NCI-H1092 (cell line): Measurements from ENCODE around the gene RMC1.
A peak's percentile ranks its signal among the peaks of the same experiment; 100 is the strongest.
"Not testable (repeated sequence)": the region's sequence is repeated elsewhere in the genome, so short reads cannot be mapped to it uniquely, and the experiment has no call there.

Experiments
- DNase-seq: peaks from one replicate; lab custom pipeline; 2025; lab: John Stamatoyannopoulos, UW

The RMC1 gene

DNA sequence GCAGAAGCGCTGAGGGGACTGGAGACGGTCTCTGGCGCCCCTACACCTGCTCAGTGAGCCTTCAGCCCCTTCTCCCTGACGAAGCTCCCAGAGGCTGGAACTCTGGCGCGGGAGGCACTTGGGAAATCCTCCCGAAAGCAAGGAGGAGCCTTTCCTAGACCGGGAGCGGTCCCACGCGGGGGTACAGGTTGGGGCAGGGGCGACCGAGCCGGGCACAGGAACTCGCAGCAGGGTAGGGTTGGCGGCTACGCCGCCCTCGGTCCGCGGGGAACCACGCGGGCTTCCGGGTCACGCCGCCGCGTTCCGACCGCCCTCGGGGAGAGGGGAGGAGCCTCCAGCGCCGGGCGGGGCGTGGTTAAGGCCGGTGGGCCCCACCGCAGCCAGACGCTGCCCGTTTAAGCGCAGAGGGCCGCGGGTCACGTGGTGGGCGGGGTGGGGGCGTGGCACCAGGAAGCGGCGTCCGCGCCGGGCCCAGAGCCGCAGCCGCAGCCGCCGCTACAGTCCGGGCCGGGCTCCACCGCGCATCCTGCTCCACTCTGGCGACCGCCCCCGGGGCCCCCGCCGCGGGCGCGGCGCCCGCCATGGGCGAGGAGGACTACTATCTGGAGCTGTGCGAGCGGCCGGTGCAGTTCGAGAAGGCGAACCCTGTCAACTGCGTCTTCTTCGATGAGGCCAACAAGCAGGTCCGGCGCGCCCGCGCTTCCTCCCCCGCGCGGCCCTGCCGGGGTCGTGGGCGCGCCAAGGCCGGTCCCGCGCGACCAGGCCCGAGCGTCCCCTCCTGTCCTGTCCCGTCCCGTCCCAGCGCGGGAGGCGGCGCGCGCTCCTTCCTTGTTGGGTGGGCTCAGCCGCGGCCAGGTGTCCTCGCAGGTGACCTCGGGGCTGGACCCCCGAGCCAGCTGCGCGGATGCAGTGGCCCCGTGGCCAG is at the start of gene RMC1:
Gene RMC1 (plus strand): TSS at position 474 of the 925 bp plus-strand sequence. CDS start 108 bp downstream, at position 582.
- DNase-seq = peak; percentile 92

DNA sequence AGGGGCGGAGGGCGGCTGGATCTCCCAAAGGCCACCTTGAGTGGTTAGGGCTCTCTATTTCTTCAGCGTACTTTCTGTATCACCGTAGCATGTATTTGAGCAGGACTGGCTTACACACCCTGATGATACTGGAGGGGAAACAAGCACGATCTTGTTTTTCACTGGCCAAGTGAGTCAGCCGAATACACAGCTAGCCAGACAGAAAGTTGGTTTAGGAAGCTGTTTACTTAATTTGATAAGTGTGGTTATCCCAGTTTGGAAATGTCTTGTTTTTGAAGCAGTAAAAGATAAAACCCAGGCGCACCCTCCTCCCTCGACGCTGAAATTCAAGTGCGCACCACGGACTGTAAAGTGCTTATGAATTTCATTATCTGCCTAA is 49.6 kb upstream of the RMC1 start:
- no peak for DNase-seq

DNA sequence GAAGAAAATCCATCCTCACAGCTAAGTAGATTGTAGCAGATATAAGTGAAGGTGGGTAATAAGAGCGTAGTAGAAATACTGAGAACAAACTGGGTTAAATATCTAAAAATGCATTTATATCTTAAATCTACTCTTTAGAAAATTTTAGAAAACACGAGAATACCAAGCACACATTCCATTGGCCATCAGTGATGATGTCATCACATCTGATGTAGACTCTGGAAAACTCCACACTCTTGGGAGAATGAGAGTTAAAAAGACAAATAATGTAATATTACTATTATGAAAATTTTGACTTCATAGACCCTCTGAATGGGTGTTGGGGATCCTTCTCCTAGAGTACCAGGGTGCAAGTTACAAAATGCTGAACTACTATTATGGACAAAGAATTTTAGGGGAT is 46.5 kb upstream of the RMC1 start:
- no peak for DNase-seq

DNA sequence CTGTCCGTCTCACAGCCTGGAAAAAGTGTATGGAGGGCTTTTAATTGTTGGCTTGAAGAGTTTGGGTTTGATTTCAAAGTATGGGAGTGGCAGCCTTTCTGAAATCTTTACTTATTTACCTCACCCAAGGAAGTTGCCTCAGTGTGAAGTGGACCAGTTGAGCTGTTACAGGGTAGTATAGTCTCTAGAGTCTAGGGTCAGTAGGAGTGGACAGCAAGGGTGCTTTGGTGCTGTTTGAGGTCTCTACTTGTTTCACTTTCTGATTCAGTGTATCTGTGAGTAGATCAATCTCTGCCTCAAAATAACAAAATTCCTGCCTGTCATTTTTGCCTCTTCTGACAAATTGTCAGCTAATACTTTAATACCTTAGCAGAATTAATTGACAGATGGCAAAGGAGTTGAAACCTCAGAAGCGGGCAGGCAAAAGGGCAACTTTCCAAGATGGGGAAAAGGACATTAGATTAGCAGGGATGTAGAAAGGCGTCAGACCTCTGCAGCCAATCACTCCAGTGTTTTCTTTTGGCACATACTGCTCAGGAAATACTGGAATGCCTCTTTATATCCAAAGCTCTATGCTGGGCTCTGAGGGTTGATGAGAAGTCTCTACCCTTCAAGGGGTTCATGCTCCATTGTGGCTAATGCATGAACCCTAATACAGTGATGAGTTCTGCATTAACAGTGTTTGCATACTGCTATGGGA is 44.3 kb upstream of the RMC1 start:
- no peak for DNase-seq

DNA sequence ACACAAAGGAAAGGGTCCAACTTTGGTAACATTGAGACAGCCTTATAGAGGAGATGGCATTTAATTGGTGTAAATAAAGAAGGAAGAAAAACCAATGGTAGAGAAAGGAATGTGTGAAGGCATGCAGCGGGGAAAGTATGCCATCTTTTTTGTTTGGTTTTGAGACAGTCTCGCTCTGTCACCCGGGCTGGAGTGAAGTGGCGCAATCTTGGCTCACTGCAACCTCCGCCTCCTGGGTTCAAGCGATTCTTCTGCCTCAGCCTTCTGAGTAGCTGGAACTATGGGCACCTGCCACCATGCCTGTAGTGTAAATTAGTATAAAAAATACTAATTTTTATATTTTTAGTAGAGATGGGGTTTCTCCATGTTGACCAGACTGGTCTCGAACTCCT is 43.8 kb upstream of the RMC1 start:
- DNase-seq = no peak

DNA sequence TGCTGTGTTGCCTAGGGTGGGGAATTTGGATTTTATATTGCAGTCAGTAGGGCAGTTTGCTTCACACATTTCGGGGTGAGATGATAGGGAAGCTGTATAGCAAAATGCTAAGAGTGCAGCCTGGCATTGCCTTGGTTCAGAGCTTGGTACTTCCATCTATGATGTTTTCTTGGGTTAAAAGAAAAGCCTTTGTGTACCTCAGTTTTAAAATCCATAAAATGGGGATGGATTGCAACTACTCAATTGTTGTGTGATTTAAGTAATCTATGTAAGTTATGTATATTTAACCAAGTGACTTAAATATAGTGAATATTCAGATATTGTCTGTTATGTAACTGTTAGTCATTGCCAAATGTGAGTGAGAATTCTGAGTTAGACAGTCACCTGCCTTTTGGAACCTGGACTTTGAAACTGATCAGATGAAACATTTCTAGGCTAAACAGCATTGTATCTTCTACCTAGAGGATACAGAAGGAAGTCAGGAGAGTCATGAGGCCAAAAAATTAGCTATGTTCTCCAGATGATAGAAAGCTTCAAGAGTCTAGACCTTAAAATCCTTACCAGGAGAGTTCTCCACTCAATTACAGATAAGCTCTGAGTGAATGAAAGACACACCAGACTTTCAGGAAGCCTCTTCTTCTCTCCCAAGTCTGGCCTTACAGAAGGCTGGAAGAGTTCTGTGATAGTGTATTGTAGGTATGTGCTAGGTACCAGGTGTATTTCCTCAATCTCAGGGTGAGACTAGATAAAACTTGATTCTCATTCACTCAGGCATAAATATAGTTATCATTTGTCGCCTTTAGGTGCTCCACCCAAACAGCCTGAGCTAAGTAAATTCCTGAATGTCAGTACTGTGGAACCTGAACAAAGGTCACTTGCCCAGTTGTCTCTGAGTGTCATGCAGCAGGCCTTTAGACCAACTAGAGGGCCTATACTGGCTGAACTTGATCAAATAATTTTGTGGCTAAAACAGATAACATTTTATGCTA is 42.7 kb upstream of the RMC1 start:
- DNase-seq = no peak

DNA sequence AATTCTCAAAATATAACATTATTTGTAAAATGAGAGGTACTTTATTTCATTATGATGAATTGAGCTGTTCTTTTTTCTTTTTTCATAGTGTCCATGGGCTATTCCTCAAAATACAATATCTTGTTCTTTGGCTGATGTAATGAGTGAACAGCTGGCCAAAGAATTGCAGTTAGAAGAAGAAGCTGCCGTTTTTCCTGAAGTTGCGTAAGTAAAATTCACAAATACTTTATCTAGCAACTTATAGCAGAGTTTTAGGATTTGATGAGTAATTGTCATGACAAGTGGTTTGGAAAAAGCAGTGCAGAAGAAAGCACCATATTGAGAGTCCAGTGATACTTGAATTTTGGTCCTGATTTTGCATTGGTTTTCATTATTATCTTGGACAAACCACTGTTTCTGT is 40.4 kb upstream of the RMC1 start:
- no peak for DNase-seq

DNA sequence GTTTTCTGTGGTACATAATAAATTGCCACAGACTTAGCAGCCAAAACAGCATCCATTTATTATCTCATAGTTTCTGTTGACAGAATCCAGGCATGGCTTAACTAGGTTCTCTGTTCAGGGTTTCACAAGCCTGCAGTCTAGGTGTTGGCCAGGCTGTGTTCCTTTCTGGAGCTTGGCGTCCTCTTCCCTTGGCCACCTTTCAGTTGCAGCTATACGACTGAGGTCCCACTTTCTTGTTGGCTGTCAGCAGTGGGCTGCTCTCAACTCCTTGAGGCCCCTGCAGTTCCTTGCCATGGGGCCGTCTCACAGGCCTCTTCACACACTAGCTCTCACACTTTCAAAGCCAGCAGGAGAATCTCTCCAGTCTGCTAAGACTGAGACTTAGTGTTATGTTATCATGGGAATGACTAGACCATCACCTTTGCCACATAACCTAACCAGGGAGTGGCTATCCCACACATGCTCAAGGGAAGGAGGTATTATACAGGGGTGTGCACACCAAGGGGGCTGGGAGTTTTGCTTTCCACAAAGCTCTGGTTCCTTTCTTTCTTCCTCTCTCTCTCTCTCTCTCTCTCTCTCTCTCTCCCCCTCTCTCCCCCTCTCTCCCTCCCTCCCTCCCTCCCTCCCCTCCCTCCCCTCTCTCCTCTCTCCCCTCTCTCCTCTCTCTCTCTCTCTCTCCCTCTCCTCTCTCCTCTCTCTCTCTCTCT is 34.4 kb upstream of the RMC1 start:
- no peak for DNase-seq

DNA sequence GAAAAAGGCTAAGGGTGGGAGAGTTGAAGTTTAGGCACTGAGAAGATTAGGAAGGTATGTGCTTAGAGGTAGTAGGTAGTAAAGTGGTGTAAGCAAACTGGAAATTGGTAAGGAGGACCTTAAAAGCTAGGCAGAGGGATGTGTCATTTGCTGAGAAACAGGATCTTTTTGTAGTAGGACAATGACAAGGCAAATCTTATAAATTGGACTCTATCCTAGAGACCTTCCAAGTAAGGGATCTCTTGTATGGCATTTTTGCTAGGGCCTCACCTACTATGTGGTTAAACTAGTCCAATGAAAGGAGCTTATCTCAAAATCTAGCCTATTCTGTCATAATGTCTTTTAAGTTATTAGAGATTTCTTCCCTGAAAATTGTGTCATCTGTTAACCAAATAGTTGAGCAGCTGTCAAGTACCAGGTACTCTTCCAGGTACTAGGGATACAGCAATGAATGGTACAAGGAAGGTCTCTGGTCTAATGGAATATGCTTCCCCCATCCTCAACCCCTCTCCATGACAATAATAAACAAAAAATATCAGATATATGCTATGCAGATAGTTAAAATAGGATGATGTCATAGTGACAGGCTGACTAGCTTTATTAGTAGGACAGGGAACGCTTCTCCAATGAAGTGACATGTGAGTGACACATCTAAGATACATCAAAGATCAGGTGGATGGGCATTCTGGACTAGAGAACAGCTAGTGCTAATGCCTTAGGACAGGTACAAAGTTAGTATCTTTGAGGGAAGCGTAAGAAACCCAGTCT is 32.5 kb upstream of the RMC1 start:
- no peak for DNase-seq

DNA sequence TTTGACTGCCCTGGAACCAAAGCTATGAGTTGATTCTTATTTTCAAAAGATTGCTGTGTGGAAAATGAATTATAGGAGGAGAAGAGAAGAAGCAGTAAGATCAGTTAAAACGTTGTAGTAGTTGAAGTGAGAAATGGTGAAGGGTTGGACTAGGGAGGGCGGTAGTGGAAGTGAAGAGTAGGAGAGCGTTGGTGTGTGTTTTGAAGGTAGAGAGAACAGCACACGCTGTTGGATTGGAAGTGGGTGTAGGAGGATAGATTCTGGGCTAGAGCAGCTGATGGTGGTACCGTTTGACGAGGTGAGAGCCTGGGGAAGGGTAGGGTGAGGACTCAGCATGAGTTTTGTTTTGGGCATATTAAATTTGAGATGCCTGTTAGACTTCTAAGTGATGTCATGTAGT is 31.8 kb upstream of the RMC1 start:
- no peak for DNase-seq

DNA sequence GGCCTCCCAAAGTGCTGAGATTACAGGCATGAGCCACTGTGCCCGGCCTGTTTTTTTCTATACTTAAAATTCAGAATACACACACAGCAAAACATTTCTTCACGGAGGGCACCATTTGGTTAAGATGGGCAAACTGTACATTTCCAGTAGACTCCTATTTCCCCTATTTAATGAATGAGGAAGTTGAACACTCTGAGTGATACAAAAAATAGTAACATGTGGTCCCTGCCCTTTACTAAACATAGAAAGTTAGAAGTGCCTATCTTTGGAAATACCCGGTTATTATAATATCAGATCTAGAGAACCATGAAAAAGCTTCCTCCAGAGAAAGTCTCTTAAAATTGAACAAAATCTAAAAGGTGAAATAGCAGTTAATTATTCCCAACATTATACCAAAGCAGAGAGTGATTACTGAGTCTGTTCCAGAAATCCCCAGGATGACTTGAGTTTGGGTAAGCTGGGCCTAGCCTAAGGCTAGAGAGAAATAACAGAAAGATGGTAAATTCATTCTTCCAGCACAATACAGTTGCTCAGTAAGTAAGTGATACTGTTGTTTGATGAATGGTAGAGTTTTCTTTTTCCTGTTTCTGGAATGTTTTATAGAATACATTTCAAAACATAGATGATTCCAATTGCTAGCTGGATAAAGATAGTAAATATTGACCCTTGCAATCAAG is 23.3 kb upstream of the RMC1 start:
- no peak for DNase-seq

DNA sequence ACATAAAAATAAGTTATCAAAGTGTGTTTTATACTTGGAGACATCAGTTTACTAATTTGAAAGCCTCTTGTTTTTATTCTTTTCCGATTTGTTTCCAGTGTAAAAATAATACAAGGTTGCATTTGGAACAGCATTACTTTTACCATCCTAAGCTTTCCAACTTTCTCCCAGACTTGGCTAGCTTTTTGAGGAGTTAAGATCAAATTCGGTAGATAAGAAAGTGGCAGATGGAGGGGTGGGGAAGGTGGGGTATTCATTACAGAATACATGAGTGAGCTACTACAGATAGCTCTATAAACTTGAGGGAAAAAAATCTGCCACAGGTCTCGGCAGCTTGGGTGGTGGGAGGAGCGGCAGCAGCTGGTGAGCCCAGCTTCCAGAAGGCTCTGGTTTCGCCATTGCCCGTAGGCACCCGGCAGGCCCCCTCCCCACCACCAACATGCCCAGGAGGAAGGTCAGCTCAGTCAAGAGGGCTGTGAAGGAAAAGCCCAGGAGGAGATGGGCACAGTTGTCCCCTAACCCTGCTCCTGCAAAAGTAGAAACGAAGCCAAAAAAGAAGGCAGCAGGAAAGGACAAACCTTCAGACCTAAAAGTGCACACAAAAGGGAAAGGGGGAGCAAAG is 18.6 kb upstream of the RMC1 start:
- DNase-seq = no peak

DNA sequence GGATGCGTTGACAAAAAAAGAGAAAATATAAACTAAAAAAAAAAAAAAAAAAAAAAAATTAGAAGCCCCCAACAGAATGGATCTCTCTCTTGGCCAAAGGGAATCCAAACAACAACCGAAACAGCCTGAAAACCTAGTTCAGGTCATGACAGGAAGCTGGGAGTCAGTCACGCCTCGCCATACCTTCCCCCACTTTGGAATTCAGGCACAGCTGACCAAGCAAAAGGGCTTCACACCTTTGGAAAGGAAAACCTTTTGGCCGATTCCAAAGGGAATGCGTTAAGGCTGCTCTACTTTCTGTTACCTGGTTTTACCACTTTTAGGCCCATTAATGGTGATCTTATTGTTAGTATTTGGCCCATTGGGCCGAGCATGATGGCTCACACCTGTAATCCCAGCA is 17.9 kb upstream of the RMC1 start:
- DNase-seq = no peak

DNA sequence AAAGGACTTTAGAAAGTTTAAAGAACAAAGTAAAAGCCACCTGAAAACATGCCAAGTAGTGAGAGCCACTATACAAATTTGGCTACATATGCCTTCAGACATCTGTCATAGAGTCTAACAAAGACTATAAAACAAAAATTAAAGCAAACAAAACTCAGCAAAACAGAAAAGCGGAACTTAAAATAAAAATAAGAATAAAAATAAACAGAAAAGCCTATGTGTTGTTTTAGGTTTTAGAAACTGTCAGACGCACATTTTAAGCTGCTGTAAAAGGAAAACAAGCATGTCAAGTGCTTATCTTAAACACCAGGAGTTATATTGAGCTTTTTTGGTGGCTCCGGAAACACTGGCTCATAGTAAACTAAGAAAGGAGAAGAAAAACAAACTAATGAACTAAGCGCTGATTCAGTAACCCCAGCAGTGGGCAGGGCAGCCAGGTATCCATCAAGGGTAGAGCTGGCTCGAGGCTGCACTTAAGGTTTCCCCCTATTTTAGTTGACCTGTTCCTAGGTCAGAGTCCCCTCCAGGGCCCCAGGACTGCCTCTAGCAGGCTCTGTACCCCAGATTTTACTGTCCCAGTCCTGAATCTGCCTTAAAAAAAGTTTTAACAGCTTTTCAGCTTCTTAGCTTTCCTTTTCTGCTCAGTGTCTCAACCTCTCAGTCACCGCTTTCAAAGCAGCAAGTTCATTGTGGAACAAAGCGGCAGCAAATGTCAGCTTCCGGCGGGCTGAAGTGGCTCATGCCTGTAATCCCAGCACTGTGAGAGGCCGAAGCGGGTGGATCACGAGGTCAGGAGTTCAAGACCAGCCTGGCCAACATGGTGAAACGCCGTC is 15.4 kb upstream of the RMC1 start:
- DNase-seq = no peak

DNA sequence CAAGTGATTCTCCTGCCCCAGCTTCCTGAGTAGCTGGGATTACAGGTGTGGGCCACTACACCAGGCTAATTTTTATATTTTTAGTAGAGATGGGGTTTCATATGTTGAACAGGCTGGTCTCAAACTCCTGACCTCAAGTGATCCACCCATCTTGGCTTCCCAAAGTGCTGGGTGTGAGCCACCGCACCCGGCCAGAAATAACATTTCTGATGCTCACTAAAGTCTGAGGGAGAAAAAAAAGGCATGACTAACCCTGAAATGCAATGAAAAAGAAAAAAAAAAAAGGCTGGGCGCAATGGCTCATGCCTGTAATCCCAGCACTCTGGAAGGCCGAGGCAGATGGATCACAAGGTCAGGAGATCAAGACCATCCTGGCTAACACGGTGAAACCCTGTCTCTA is 13.7 kb upstream of the RMC1 start:
- not testable (repeated sequence) for DNase-seq

DNA sequence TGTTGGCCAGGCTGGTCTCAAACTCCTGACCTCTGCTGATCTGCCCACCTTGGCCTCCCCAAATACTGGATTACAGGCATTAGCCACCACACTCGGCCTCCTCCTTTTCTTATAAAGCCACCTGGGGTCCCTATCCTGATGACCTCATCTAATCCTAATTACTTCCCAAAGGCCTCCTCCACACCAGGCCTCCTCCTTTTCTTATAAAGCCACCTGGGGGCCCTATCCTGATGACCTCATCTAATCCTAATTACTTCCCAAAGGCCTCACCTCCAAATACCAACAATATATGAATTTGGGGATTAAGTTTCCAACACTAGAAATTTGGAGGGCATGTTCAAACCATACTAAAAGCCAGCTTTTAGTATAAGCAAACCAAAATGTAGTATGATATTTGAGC is 9.7 kb upstream of the RMC1 start:
- no peak for DNase-seq

DNA sequence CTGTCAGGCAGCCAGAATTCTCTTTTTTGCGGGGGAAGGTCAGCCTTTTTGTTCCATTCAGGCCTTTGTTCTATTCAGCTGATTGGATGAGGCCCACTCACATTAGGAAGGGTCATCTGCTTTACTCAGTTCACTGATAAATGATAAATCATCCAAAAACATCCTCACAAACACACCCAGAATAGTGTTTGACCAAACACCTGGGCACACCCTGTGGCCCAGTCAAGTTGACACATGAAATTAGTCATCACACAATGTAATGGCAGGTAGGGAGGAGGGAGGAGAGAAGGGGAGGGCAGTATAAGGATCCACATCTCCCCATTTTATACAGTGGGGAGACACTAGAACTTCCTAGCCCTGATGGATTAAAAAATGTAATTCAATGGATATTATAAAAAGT is 8.3 kb upstream of the RMC1 start:
- no peak for DNase-seq

DNA sequence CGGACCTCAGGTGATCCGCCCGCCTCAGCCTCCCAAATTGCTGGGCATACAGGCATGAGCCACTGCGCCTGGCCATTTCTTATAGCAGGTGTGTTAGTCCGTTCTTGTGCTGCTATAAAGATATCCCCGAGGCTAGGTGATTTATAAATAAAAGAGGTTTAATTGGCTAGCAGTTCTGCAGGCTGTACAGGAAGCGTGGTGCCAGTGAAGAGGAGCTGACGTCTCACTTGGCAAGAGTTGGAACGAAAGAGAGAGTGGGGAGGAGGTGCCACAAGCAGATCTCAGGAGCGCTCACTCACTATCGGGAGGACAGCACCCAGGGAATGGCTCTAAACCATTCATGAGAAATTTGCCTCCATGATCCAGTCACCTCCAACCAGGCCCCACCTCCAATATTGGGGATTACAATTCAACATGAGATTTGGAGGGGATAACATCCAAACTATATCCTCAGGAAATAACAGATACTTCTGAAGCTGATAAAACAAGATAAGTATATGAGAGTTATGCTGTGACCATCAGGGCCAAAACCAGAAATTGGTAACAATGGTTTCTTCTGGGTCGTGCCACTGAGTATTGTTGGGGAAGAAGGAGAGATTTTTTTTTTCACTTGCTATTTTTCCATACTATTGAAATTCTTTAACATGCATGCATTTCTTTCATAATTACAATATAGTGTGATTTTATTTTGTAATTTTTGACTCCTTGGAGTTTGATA is 7.4 kb upstream of the RMC1 start:
- peak; percentile 36 for DNase-seq
